ENCODE measurements around the gene AMOT. TPM values are rescaled to one million over a fixed set of nuclear protein-coding genes. Genes with fewer than 3 reads are reported as not detected.

AMOT gene
- total RNA-seq, 4 donors from 2014 or later, result 3.4 to 19.4 (median 7.4) TPM

- intact Hi-C loops (cut with DNase I; ENCODE audit: low total_unique reads), result no loop called here
- in situ Hi-C loops (cut with MboI; ENCODE audit: low pct_ligation_motif_present in 1 of 4, low pct_unique_long_range_greater_than_20kb in 1 of 4, low sequenced_read_pairs in 3 of 4), result no loop called here
- Histone ChIP-seq H3K4me3 (no peak overlapping the region), H3K27ac (peak overlapping the region in 3 of 4 donors; percentile 12 to 34 (median 14)), H3K36me3 (no peaks in the 10 kb centered on the region), H3K4me1 (no peaks in the 10 kb centered on the region), H3K27me3 (no peaks in the 10 kb centered on the region), H3K9me3 (no peaks in the 10 kb centered on the region)
- WGBS, 2 donors (ENCODE audit: low coverage in 1 of 2), result 52 to 75% methylated on average over 2 of the region's 2 CpGs
- TF ChIP-seq EP300 (IDR thresholded peaks at IDR 0.05; ENCODE audit: low read depth) (no peak), POLR2A (IDR thresholded peaks at IDR 0.05) (no peak), POLR2AphosphoS5 (IDR thresholded peaks at IDR 0.05) (no peak), CTCF (IDR thresholded peaks at IDR 0.05) (no peak)
- no peak for DNase-seq
Observed at GRCh38 chrX:112786076-112786475, 54.6 kb downstream of the AMOT start.

- Histone ChIP-seq H3K36me3 (no peaks in the 10 kb centered on the region), H3K27me3 (no peaks in the 10 kb centered on the region), H3K4me3 (no peak overlapping the region), H3K9me3 (no peaks in the 10 kb centered on the region), H3K4me1 (no peaks in the 10 kb centered on the region), H3K27ac (peak overlapping the region in 3 of 4 donors; percentile 12 to 34 (median 14))
- DNase-seq, result no peak
- 42% methylated on average over 5 of the region's 5 CpGs; no CpG with 5 or more reads in 1 of the 2 donors for WGBS, 2 donors (ENCODE audit: low coverage in 1 of 2)
- TF ChIP-seq POLR2AphosphoS5 (IDR thresholded peaks at IDR 0.05), result no peak
- no peak for TF ChIP-seq CTCF (IDR thresholded peaks at IDR 0.05)
- in situ Hi-C loops (cut with MboI; ENCODE audit: low pct_ligation_motif_present in 1 of 4, low pct_unique_long_range_greater_than_20kb in 1 of 4, low sequenced_read_pairs in 3 of 4) (no loop called here), intact Hi-C loops (cut with DNase I; ENCODE audit: low total_unique reads) (no loop called here)
Observed at GRCh38 chrX:112785344-112785743, 55.3 kb downstream of the AMOT start.

- in situ Hi-C loops (cut with MboI; ENCODE audit: low pct_ligation_motif_present in 1 of 4, low pct_unique_long_range_greater_than_20kb in 1 of 4, low sequenced_read_pairs in 3 of 4), result no loop called here
- WGBS, 2 donors (ENCODE audit: low coverage in 1 of 2), result 87% methylated on average over 3 of the region's 3 CpGs; no CpG with 5 or more reads in 1 of the 2 donors
- TF ChIP-seq CTCF (IDR thresholded peaks at IDR 0.05) (no peak), POLR2A (IDR thresholded peaks at IDR 0.05) (no peak), POLR2AphosphoS5 (IDR thresholded peaks at IDR 0.05) (no peak), EP300 (IDR thresholded peaks at IDR 0.05; ENCODE audit: low read depth) (no peak)
- intact Hi-C loops (cut with DNase I; ENCODE audit: low total_unique reads), result no loop called here
- Histone ChIP-seq H3K27ac (no peak overlapping the region), H3K4me1 (no peaks in the 10 kb centered on the region), H3K36me3 (no peaks in the 10 kb centered on the region), H3K4me3 (no peak overlapping the region), H3K27me3 (no peaks in the 10 kb centered on the region), H3K9me3 (no peaks in the 10 kb centered on the region)
- no peak for DNase-seq
Observed at GRCh38 chrX:112784692-112785091, 55.9 kb downstream of the AMOT start.

- no peaks in the 10 kb centered on the region for H3K36me3 ChIP-seq
- H3K27ac ChIP-seq, result no peak overlapping the region
- WGBS, 2 donors (ENCODE audit: low coverage in 1 of 2), result 90% methylated on average over 9 of the region's 9 CpGs; no CpG with 5 or more reads in 1 of the 2 donors
Observed at GRCh38 chrX:112779139-112779538, 61.5 kb downstream of the AMOT start.

More at GRCh38 chrX:112779139-112779538, 61.5 kb downstream of the AMOT start:
- Histone ChIP-seq H3K4me3 (no peak overlapping the region), H3K27me3 (no peaks in the 10 kb centered on the region), H3K4me1 (no peaks in the 10 kb centered on the region), H3K9me3 (no peaks in the 10 kb centered on the region)
- no peak for DNase-seq
- no peak for TF ChIP-seq POLR2AphosphoS5 (IDR thresholded peaks at IDR 0.05)
- TF ChIP-seq CTCF (IDR thresholded peaks at IDR 0.05), result no peak
- no peak for TF ChIP-seq POLR2A (IDR thresholded peaks at IDR 0.05)
- TF ChIP-seq EP300 (IDR thresholded peaks at IDR 0.05; ENCODE audit: low read depth), result no peak
- intact Hi-C loops (cut with DNase I; ENCODE audit: low total_unique reads) (no loop called here), in situ Hi-C loops (cut with MboI; ENCODE audit: low pct_ligation_motif_present in 1 of 4, low pct_unique_long_range_greater_than_20kb in 1 of 4, low sequenced_read_pairs in 3 of 4) (no loop called here)
